Anterior cingulate cortex (tissue), 58 donors: Measurements from ENCODE around the gene IZUMO1.
A peak's percentile ranks its signal among the peaks of the same experiment; 100 is the strongest.

Experiments used
- DNase-seq, 58 donors: peaks; one replicate each; lab custom pipeline; 2025; lab: John Stamatoyannopoulos, UW

IZUMO1 gene

GRCh38 chr19:48757741-48758144 lies 11.0 kb upstream of the IZUMO1 start:
- no peak for DNase-seq

- no peak for DNase-seq
Observed at GRCh38 chr19:48757089-48757675, 10.5 kb upstream of the IZUMO1 start.

GRCh38 chr19:48756686-48757085 lies 10.0 kb upstream of the IZUMO1 start:
- DNase-seq, result no peak

GRCh38 chr19:48756212-48756611 lies 9.5 kb upstream of the IZUMO1 start:
- DNase-seq, result no peak

- no peak for DNase-seq
Observed at GRCh38 chr19:48755787-48756186, 9.1 kb upstream of the IZUMO1 start.

GRCh38 chr19:48755084-48755641 lies 8.5 kb upstream of the IZUMO1 start, which contains the start of gene FGF21:
TSS of gene FGF21 (plus strand) at chr19:48755524. CDS start at chr19:48756237, 713 bp downstream.
- no peak for DNase-seq

GRCh38 chr19:48752496-48753365 lies 6.0 kb upstream of the IZUMO1 start, which contains the start of gene FUT1:
TSS of gene FUT1 (minus strand) at chr19:48752641. CDS start at chr19:48751281, 1,360 bp downstream.
- peak in 11 of 58 donors; percentile 5 to 42 (median 20) for DNase-seq

GRCh38 chr19:48751845-48752495 lies 5.3 kb upstream of the IZUMO1 start:
- no peak for DNase-seq

GRCh38 chr19:48750771-48751504 lies 4.2 kb upstream of the IZUMO1 start:
- no peak for DNase-seq

GRCh38 chr19:48750351-48750750 lies 3.6 kb upstream of the IZUMO1 start:
- DNase-seq, result no peak

GRCh38 chr19:48749571-48750198 lies 3.0 kb upstream of the IZUMO1 start:
- no peak for DNase-seq

- DNase-seq, result no peak
Observed at GRCh38 chr19:48746110-48746509, 599 bp downstream of the IZUMO1 start.

GRCh38 chr19:48745208-48745995 lies 1.3 kb downstream of the IZUMO1 start:
- peak in 49 of 58 donors; percentile 5 to 75 (median 39) for DNase-seq

GRCh38 chr19:48742096-48742495 lies 4.6 kb downstream of the IZUMO1 start:
- DNase-seq, result no peak

GRCh38 chr19:48741129-48741999 lies 5.3 kb downstream of the IZUMO1 start:
- peak in 2 of 58 donors; percentile 13 to 33 for DNase-seq

GRCh38 chr19:48740164-48740972 lies 6.3 kb downstream of the IZUMO1 start, which contains the start of gene RASIP1:
TSS of gene RASIP1 (minus strand) at chr19:48740610. CDS start at chr19:48740282, 328 bp downstream.
- no peak for DNase-seq
